Left lung (tissue), 14 donors: ENCODE results near the gene RTEL1. TPM values are rescaled to one million over a fixed set of nuclear protein-coding genes. Genes with fewer than 3 reads are reported as not detected.
A peak's percentile ranks its signal among the peaks of the same experiment; 100 is the strongest.

Experiments
- ATAC-seq: fragments of 200-7000 bp; cut with Tn5 transposase; one replicate; pipeline ENCODE4 v1.9.1; 2020; ENCODE audit warnings: moderate library complexity
- DNase-seq, 4 donors: peaks; one replicate each; pipeline ENCODE4 v3.0.0-alpha.2; 2013 to 2020
- H3K27ac ChIP-seq, 2 donors: fragments of 200-600 bp; sonication (generic) in 1 of 2; one replicate each; pipeline versions ENCODE4 v1.5.0 to v1.8.0; 2020 to 2021
- H3K27me3 ChIP-seq, 2 donors: fragments of 200-600 bp; sonication (generic) in 1 of 2; one replicate each; pipeline versions ENCODE4 v1.5.0 to v1.8.0; 2020 to 2021
- H3K36me3 ChIP-seq, 2 donors: fragments of 200-600 bp; sonication (generic) in 1 of 2; one replicate each; pipeline versions ENCODE4 v1.5.0 to v1.8.0; 2020 to 2021
- H3K4me1 ChIP-seq, 2 donors: fragments of 200-600 bp; one replicate each; pipeline ENCODE4 v1.8.0; 2021
- H3K4me3 ChIP-seq, 2 donors: fragments of 200-600 bp; sonication (generic) in 1 of 2; one replicate each; pipeline versions ENCODE4 v1.5.0 to v1.8.0; 2020 to 2021; ENCODE audit warnings: mild to moderate bottlenecking in 1 of 2
- H3K9me3 ChIP-seq, 2 donors: fragments of 200-600 bp; sonication (generic) in 1 of 2; one replicate each; pipeline versions ENCODE4 v1.5.0 to v1.8.0; 2020 to 2021
- intact Hi-C, 2 donors: fragments of 100-400 bp; cut with DNase I; formaldehyde crosslinking; loops; one replicate each; pipeline versions ENCODE4 v1.11.2 to v1.14.2; 2022
- long read RNA-seq, 12 donors: library from polyadenylated mRNA in 2 of 12; unstranded in 2 of 12; transcript quantifications; one replicate each; pipeline ENCODE4 v2.0.0 and lab custom pipeline, GENCODE V29; 2019 to 2026
- polyA plus RNA-seq, 6 donors: library from polyadenylated mRNA; unstranded; fragments of 120-200 nt; gene quantifications; one replicate each; pipeline ENCODE4 v1.2.1, GENCODE V29; 2013; ENCODE audit not compliant: insufficient read length in 6 of 6
- total RNA-seq, 2 donors: library from RNA; stranded (reverse); fragmentation: NEBNext Ultra II Directional; extraction: Animal tissue kit (Norgen Biotek cat#: 25700); gene quantifications; one replicate each; pipeline ENCODE4 v1.2.1, GENCODE V29; 2021
- TF ChIP-seq, protein P1 (sequence below), 2 donors: fragments of 200-600 bp; sonication (generic) in 1 of 2; IDR thresholded peaks; one replicate each; pipeline versions ENCODE4 v1.5.0 to v1.8.0; 2021; ENCODE audit warnings: antibody characterized with exemption in 2 of 2
- donor health status: DM: no; HTN: yes; CAD: no.
- donor health status: DM: no; HTN: no; CAD: no.

Gene RTEL1, protein sequence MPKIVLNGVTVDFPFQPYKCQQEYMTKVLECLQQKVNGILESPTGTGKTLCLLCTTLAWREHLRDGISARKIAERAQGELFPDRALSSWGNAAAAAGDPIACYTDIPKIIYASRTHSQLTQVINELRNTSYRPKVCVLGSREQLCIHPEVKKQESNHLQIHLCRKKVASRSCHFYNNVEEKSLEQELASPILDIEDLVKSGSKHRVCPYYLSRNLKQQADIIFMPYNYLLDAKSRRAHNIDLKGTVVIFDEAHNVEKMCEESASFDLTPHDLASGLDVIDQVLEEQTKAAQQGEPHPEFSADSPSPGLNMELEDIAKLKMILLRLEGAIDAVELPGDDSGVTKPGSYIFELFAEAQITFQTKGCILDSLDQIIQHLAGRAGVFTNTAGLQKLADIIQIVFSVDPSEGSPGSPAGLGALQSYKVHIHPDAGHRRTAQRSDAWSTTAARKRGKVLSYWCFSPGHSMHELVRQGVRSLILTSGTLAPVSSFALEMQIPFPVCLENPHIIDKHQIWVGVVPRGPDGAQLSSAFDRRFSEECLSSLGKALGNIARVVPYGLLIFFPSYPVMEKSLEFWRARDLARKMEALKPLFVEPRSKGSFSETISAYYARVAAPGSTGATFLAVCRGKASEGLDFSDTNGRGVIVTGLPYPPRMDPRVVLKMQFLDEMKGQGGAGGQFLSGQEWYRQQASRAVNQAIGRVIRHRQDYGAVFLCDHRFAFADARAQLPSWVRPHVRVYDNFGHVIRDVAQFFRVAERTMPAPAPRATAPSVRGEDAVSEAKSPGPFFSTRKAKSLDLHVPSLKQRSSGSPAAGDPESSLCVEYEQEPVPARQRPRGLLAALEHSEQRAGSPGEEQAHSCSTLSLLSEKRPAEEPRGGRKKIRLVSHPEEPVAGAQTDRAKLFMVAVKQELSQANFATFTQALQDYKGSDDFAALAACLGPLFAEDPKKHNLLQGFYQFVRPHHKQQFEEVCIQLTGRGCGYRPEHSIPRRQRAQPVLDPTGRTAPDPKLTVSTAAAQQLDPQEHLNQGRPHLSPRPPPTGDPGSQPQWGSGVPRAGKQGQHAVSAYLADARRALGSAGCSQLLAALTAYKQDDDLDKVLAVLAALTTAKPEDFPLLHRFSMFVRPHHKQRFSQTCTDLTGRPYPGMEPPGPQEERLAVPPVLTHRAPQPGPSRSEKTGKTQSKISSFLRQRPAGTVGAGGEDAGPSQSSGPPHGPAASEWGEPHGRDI (N-terminal part only)
- total RNA-seq (10 to 100 TPM; 22.3 to 38.8 TPM), polyA plus RNA-seq (10 to 100 TPM; 19.6 to 28.7 (median 21.6) TPM)
- long read RNA-seq, donor 1, partial matches to known transcripts: 0 of 1 reads
- long read RNA-seq, donor 1, other reads (novel, unspliced or antisense): 0 of 1 reads
- long read RNA-seq, donor 2, partial matches to known transcripts: 5 of 6 reads
- long read RNA-seq, donor 2, other reads (novel, unspliced or antisense): 0 of 6 reads
- long read RNA-seq, donor 3, full-length matches to known transcripts: 1 of 1 reads
- long read RNA-seq, donor 3, partial matches to known transcripts: 0 of 1 reads
- long read RNA-seq, donor 3, other reads (novel, unspliced or antisense): 0 of 1 reads
- long read RNA-seq, donor 4, partial matches to known transcripts: 2 of 3 reads
- long read RNA-seq, donor 4, other reads (novel, unspliced or antisense): 1 of 3 reads
- long read RNA-seq, donor 5: 0 reads
- long read RNA-seq, donor 6: 0 reads
- long read RNA-seq, donor 7: 0 reads
- long read RNA-seq, donor 8: 0 reads
- long read RNA-seq, donor 9: 0 reads
- long read RNA-seq, donor 10, partial matches to known transcripts: 1 of 1 reads
- long read RNA-seq, donor 10, other reads (novel, unspliced or antisense): 0 of 1 reads
- long read RNA-seq, donor 11: 0 reads
- long read RNA-seq, donor 12: 0 reads

DNA sequence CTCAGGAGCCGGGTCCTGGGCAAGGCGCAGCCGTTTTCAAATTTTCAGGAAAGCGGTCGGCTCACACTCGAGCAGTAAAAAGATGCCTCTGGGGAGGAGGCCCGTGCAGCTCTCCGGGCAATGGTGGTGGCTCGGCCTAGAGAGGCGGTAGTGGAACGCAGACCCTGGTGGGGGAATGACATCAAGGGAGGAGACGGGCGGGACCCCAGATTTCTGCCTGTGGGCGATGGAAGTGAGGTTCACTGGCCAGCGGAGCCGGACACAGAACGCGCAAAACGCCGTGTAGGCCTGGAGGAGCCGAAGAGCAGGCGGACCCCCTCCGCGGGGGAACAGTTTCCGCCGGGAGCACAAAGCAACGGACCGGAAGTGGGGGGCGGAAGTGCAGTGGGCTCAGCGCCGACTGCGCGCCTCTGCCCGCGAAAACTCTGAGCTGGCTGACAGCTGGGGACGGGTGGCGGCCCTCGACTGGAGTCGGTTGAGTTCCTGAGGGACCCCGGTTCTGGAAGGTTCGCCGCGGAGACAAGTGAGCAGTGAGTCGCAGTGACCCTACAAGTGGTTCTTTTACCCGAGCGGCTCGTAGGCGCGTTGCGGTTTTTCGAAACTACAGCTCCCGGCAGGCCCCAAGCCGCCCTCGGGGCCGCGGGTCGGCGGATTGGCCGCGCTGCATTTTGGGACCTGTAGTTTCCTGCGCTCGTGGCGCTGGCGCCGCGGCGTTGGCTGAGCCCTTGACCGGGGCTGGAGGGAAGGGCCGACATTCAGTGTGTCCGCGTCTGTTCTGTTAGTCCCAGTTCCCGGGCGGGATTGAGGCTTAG is at the start of gene RTEL1:
RTEL1 (plus strand) TSS at position 376 of the 812 bp plus-strand sequence. CDS start 1,091 bp downstream, outside the sequence.
- H3K27ac ChIP-seq: peak within 1 kb of the TSS; percentile 81 to 82
- peak; percentile 97 for ATAC-seq
- peak; percentile 93 to 98 (median 95) for DNase-seq
- intact Hi-C loops: no loop called here
- H3K36me3 ChIP-seq: peaks cover 0 to 27% of the 10 kb centered on the region in 2 donors
- peaks cover 13 to 34% of the 10 kb centered on the region in 2 donors for H3K4me1 ChIP-seq
- H3K27me3 ChIP-seq: peaks cover 0 to 18% of the 10 kb centered on the region in 2 donors
- no peaks in the 10 kb centered on the region for H3K9me3 ChIP-seq
- TF ChIP-seq, protein P1, sequence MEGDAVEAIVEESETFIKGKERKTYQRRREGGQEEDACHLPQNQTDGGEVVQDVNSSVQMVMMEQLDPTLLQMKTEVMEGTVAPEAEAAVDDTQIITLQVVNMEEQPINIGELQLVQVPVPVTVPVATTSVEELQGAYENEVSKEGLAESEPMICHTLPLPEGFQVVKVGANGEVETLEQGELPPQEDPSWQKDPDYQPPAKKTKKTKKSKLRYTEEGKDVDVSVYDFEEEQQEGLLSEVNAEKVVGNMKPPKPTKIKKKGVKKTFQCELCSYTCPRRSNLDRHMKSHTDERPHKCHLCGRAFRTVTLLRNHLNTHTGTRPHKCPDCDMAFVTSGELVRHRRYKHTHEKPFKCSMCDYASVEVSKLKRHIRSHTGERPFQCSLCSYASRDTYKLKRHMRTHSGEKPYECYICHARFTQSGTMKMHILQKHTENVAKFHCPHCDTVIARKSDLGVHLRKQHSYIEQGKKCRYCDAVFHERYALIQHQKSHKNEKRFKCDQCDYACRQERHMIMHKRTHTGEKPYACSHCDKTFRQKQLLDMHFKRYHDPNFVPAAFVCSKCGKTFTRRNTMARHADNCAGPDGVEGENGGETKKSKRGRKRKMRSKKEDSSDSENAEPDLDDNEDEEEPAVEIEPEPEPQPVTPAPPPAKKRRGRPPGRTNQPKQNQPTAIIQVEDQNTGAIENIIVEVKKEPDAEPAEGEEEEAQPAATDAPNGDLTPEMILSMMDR (IDR thresholded peaks at IDR 0.05): no peak
- H3K4me3 ChIP-seq: peak within 1 kb of the TSS; percentile 80 to 82

DNA sequence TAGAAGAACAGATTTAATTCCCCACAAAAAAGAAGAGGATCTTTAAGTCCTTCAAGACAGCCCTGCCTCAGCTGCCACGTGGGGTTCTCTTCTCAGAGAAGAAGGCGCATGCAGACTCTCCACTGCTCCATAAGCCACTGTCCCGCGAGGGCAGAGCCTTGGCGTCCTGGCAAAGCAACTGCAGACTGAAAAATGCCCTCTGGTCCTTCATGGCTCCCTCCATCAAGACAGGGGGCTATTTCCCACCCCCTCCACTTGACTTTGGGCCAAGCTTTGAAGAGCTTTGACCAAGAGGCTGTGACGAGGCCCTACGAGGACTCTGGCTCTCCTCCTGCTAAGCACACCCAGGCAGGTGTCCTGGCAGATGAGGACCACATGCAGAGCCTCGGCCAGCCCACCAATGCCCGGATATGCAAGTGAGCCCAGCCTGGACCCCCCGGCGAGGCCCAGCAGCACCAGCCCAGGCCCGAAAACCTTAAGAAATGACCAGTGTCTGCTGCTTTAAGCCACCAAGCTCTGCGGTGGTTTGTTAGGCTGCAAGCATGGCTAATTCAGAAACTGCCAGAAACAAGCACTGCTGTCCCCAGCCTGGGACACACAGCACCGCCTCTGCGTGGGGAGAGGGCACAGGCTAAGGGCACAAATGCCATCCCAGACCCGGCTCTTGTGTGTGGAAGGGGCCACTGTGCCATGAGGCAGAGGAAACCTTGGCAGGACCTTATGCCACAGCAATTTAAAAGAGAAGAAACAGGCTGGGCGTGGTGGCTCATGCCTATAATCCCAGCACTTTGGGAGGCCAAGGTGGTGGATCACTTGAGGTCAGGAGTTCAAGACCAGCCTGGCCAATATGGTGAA is 47.3 kb upstream of the RTEL1 start:
- peak in 1 of 4 donors; percentile 41 for DNase-seq
- no peaks in the 10 kb centered on the region for H3K9me3 ChIP-seq
- peaks cover 0 to 19% of the 10 kb centered on the region in 2 donors for H3K36me3 ChIP-seq
- peaks cover 0 to 33% of the 10 kb centered on the region in 2 donors for H3K4me1 ChIP-seq
- TF ChIP-seq, protein P1 (IDR thresholded peaks at IDR 0.05): no peak
- no peaks in the 10 kb centered on the region for H3K27me3 ChIP-seq
- no peak overlapping the region for H3K4me3 ChIP-seq
- no peak overlapping the region for H3K27ac ChIP-seq
- ATAC-seq: no peak
- intact Hi-C loops: no loop called here

DNA sequence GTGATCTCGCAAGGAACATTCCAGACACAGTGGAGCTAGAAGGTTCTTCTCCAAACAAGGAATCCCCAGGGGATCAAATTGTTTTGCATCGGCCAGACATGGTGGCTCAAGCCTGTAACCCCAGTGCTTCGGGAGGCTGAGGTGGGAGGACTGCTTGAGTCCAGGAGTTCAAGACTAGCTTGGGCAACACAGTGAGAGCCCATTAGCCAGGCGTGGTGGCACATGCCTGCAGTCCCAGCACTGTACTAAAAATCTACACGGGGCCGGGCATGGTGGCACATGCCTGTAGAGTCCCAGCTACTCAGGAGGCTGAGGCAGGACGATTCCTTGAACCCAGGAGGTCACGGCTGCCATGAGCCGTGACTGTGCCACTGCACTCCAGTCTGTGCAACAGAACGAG is 46.5 kb upstream of the RTEL1 start:
- H3K27ac ChIP-seq: no peak overlapping the region
- intact Hi-C loops: no loop called here
- H3K4me3 ChIP-seq: no peak overlapping the region
- H3K36me3 ChIP-seq: peaks cover 0 to 28% of the 10 kb centered on the region in 2 donors
- no peaks in the 10 kb centered on the region for H3K27me3 ChIP-seq
- H3K9me3 ChIP-seq: no peaks in the 10 kb centered on the region
- TF ChIP-seq, protein P1 (IDR thresholded peaks at IDR 0.05): no peak
- DNase-seq (peak in 1 of 4 donors; percentile 41), ATAC-seq (no peak)
- H3K4me1 ChIP-seq: peaks cover 0 to 32% of the 10 kb centered on the region in 2 donors
